ENCODE data around the gene RASA3.

Gene RASA3

GRCh38 chr13:114013336-114013735, 119.1 kb downstream of the RASA3 start:
- DNase-seq, result no peak

- no peak for DNase-seq
Observed at GRCh38 chr13:114012921-114013320, 119.5 kb downstream of the RASA3 start.

- DNase-seq, result no peak
Observed at GRCh38 chr13:114012141-114012540, 120.3 kb downstream of the RASA3 start.

- no peak for DNase-seq
Observed at GRCh38 chr13:114011226-114011625, 121.2 kb downstream of the RASA3 start.

GRCh38 chr13:114010401-114011101, 121.9 kb downstream of the RASA3 start:
- no peak for DNase-seq

GRCh38 chr13:114009590-114010400, 122.6 kb downstream of the RASA3 start:
- DNase-seq, result no peak

GRCh38 chr13:114008964-114009589, 123.3 kb downstream of the RASA3 start:
- no peak for DNase-seq

- DNase-seq, result no peak
Observed at GRCh38 chr13:114007566-114007965, 124.9 kb downstream of the RASA3 start.

GRCh38 chr13:114005206-114005724, 127.2 kb downstream of the RASA3 start:
- DNase-seq, result no peak

- DNase-seq, result no peak
Observed at GRCh38 chr13:114004420-114005205, 127.8 kb downstream of the RASA3 start.

- no peak for DNase-seq
Observed at GRCh38 chr13:114002771-114003321, 129.6 kb downstream of the RASA3 start.

- no peak for DNase-seq
Observed at GRCh38 chr13:114002009-114002544, 130.3 kb downstream of the RASA3 start.

GRCh38 chr13:114001331-114002008, 131.0 kb downstream of the RASA3 start:
- DNase-seq, result no peak

- no peak for DNase-seq
Observed at GRCh38 chr13:114000151-114001040, 132.0 kb downstream of the RASA3 start.

GRCh38 chr13:113999618-113999910, 132.9 kb downstream of the RASA3 start:
- no peak for DNase-seq

GRCh38 chr13:113998781-113999617, 133.4 kb downstream of the RASA3 start:
- DNase-seq, result no peak

- no peak for DNase-seq
Observed at GRCh38 chr13:113997845-113998751, 134.3 kb downstream of the RASA3 start.

- no peak for DNase-seq
Observed at GRCh38 chr13:113996912-113997745, 135.3 kb downstream of the RASA3 start.

Measured in NCI-H1417 treated with DMSO at 0.1 percent for 48 hours (cell line).